NCI-H2107 (cell line): Measurements from ENCODE around the gene ANK3.

Source experiments
- DNase-seq: peaks from one replicate; lab custom pipeline; 2025; lab: John Stamatoyannopoulos, UW

ANK3 gene

GRCh38 chr10:59977486-59977885 lies 412.2 kb downstream of the ANK3 start:
- DNase-seq: no peak

- no peak for DNase-seq
Measured at GRCh38 chr10:59976909-59977308, 412.8 kb downstream of the ANK3 start.
